Choroid plexus epithelial cell (primary cell): ENCODE results near the gene ZNF365.
A peak's percentile ranks its signal among the peaks of the same experiment; 100 is the strongest.
"Not testable (repeated sequence)": the region's sequence is repeated elsewhere in the genome, so short reads cannot be mapped to it uniquely, and the experiment has no call there.

Source experiments
- DNase-seq: peaks from one replicate; pipeline ENCODE4 v3.0.0-alpha.2; 2010; ENCODE audit warnings: low read depth
- H3K4me3 ChIP-seq: 2 replicates; pipeline ENCODE4 v1.5.1; 2011; ENCODE audit warnings: low read depth, mild to moderate bottlenecking, control low read depth, low read length, moderate library complexity
- CTCF ChIP-seq: conservative IDR thresholded peaks from 2 replicates; pipeline ENCODE4 v1.5.1; 2011; ENCODE audit warnings: low read depth, mild to moderate bottlenecking, control low read depth, inconsistent platforms, low read length, moderate library complexity

ZNF365 gene

GRCh38 chr10:62354916-62355315 is 19.3 kb upstream of the ZNF365 start:
- TF ChIP-seq CTCF = no peak
- DNase-seq = peak; percentile 15
- H3K4me3 ChIP-seq = no peak overlapping the region

GRCh38 chr10:62356447-62356846 is 17.7 kb upstream of the ZNF365 start:
- no peak overlapping the region for H3K4me3 ChIP-seq
- no peak for TF ChIP-seq CTCF
- no peak for DNase-seq

GRCh38 chr10:62358151-62358550 is 16.0 kb upstream of the ZNF365 start:
- not testable (repeated sequence) for H3K4me3 ChIP-seq, DNase-seq

GRCh38 chr10:62373639-62373994 is 552 bp upstream of the ZNF365 start:
- DNase-seq = no peak
- TF ChIP-seq CTCF = no peak
- H3K4me3 ChIP-seq = peak overlapping the region; percentile 48

GRCh38 chr10:62374862-62375710 is 917 bp downstream of the ZNF365 start:
- H3K4me3 ChIP-seq = no peak overlapping the region

GRCh38 chr10:62376071-62377025 is 2.2 kb downstream of the ZNF365 start:
- TF ChIP-seq CTCF = no peak
- no peak for DNase-seq
- no peak overlapping the region for H3K4me3 ChIP-seq

More at GRCh38 chr10:62374862-62375710, 917 bp downstream of the ZNF365 start:
- peak; percentile 49 for DNase-seq
- no peak for TF ChIP-seq CTCF

GRCh38 chr10:62377026-62377415 is 2.9 kb downstream of the ZNF365 start:
- DNase-seq = no peak
- no peak for TF ChIP-seq CTCF
- H3K4me3 ChIP-seq = no peak overlapping the region
